NOMO-1 treated with DMSO at 0.1 percent for 48 hours (cell line): ENCODE data around the gene STK32A.

ENCODE experiments used
- DNase-seq: peaks from one replicate; lab custom pipeline; 2025; ENCODE audit not compliant: unreplicated experiment; lab: John Stamatoyannopoulos, UW

Gene STK32A

DNA sequence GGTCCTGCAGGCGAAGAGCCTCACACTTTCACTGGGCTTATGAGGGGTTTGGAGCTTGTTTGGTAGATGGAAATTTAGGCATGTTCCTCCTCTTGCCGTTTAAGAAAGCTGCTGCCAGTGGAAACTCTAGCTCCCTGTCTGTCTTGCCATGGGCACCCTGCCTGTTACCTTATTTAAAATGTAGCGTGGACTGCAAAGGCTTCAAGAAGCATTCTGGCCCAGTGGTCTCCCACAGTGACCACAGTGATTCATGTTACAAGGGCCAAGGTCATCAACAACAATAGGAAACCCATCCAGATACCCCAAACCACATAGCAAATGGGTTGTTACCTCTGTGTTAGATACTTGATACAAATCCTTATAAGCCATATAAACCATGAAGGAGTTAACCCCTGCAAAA is 178.4 kb downstream of the STK32A start:
- no peak for DNase-seq

- DNase-seq = no peak
Measured at GRCh38 chr5:147415651-147416050, 180.8 kb downstream of the STK32A start.

GRCh38 chr5:147417135-147417813 is 182.4 kb downstream of the STK32A start:
- DNase-seq = no peak

DNA sequence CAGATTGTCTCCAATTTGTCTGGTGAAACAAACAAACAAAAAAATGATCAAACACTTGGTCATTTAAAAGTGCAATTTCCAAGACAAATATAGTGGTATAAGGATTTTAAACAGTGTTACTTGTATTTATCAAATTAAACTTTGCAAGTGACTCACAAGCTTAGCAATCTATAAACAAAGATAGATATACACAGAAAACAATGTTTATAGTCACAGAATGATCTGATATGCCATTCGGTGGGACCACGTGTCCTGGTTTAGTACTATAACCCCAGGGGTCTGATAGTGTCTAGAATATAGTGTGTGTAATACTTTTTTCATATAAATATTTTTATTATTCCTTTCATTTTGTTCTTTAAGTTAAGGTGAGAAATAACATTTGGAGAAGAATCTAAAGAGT is 183.8 kb downstream of the STK32A start:
- DNase-seq = no peak

DNA sequence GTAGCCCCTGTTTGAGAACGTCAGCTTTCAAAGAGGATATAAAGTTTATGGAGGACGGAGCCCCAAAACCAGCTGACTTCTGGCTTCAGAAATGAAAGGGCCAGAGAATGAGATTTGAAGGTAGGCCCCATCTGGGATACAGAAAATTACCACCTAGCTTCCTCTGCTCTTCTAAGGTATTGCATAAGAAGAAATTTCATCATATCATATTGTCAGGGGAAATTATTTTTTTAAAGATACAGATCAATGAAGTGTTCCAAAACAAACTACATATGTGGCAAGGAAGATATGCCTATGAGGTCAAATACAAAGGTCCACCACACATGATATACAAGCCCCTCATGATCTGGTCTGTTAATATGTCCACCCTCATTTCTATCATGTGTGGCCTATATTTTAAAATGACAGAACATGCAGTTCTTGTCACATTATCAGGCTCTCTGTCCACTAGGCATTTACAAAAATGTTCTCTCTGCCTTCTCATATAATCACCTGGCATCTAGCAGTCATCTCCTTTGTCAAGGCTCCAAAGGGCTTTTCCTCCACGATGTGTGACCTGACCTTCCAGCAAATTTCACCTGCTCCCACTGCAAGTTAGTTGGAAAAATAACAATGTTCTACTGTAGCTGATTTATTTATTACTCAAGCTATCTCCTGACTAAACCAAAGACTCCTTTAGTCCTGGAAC is 192.0 kb downstream of the STK32A start:
- peak; percentile 43 for DNase-seq

GRCh38 chr5:147427521-147428401 is 192.9 kb downstream of the STK32A start:
- no peak for DNase-seq

- DNase-seq = no peak
Measured at GRCh38 chr5:147430628-147431027, 195.8 kb downstream of the STK32A start.

DNA sequence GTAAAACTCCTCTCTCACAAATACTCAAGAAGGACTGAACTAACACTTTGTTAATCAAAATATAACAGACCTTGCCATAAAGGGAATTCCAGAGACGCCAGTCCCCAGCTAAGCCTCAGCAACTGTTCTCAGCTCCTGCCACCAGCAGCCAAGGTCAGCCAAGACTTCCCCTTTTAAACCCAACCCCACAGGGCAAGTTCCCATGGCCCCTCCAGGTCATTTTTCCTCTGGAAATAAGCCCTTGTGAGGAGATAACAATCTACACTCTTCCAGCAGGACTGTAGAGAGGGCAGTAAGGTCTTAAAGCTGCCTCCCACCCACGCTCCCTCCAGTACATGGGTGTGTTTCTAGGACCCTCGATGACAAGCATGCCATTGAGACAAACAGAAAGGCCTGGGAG is 196.8 kb downstream of the STK32A start:
- DNase-seq = peak; percentile 2

DNA sequence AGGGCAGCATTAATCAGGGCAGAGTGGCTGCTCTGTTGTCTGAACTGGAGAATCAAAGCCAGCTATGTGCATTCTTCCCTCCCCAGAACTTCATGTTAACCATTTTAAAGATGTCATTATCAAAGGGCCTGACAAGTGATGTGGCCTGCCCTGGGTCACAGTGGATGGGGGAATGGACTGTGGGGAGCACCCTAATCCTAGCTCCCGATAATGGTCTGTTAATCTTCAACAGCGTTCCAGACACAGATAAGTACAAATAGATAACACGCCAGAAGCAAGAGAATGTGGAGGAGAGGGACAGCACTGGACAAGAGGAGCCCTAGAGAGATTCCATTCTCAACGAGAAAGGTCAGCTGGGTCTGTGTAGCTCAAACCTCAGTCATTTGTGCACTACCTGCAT is 197.5 kb downstream of the STK32A start:
- DNase-seq = no peak

- no peak for DNase-seq
Measured at GRCh38 chr5:147434049-147434448, 199.2 kb downstream of the STK32A start.

- DNase-seq = peak; percentile 82
Measured at GRCh38 chr5:147436596-147436995, 201.8 kb downstream of the STK32A start.

DNA sequence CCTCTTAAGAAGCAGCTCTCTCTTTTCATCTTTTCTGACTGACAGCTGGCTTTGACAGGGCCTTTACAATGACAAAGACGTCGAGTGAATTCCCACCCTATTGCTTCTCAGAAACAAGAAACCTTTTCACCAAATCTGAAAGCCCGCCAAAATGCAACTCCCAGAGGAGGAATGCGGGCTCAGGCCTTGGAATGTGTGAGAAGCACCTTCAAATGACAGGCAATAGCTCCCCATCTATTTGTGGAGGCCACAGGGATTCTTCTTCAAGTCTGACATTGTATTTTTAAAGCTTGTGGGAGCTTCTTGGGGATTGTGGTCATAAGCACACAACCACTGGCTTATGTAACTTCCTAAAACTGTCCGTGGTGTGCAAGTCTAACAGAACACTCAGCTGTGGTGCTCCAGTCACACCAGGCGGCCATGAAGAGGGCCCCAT is 202.4 kb downstream of the STK32A start:
- DNase-seq = peak; percentile 84
